G401 (cell line): ENCODE data around the gene CHST7. TPM values are rescaled to one million over a fixed set of nuclear protein-coding genes. Genes with fewer than 3 reads are reported as not detected.
"Not testable (repeated sequence)": the region's sequence is repeated elsewhere in the genome, so short reads cannot be mapped to it uniquely, and the experiment has no call there.

Experiments
- DNase-seq: peaks from one replicate; pipeline ENCODE4 v3.0.0-alpha.2; 2015; ENCODE audit warnings: low spot score
- in situ Hi-C: cut with HindIII; loops from 2 replicates; pipeline ENCODE4 v1.10.0; 2016; ENCODE audit warnings: low sequenced_read_pairs, mixed read lengths
- total RNA-seq: library from RNA; depleted of rRNA; stranded (reverse); fragments of >200 nt; shearing (Covaris generic); gene quantifications from 2 replicates; pipeline ENCODE4 v1.2.3, GENCODE V29; 2014; rRNA removed

Gene CHST7
- 0.20 and 3.6 TPM in 2 replicates for total RNA-seq

- in situ Hi-C loops = no loop called here
- DNase-seq = peak; percentile 42
These were observed at the start of gene CHST7 for GRCh38 chrX:46573331-46573891. CHST7 (plus strand) TSS chrX:46573765; CDS start chrX:46573932, 167 bp downstream.

DNA sequence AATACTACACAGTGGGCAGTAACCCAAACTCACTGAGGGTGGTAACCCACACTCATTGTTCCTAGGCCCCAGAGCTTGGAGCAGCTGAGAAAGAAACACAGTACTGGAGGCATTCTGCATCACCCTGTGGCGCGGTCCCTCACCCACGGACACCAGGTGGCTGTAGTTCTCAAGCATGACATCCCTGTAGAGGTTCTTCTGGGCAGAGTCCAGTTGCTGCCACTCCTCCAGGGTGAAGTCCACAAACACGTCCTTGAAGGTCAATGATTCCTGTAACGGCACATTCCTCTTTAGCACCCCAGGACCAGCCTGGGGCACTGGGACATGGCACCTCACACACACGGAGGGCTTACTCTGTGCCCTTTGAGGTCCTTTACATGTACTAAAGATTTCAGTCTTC is 44.9 kb upstream of the CHST7 start:
- DNase-seq, in situ Hi-C loops: not testable (repeated sequence)

DNA sequence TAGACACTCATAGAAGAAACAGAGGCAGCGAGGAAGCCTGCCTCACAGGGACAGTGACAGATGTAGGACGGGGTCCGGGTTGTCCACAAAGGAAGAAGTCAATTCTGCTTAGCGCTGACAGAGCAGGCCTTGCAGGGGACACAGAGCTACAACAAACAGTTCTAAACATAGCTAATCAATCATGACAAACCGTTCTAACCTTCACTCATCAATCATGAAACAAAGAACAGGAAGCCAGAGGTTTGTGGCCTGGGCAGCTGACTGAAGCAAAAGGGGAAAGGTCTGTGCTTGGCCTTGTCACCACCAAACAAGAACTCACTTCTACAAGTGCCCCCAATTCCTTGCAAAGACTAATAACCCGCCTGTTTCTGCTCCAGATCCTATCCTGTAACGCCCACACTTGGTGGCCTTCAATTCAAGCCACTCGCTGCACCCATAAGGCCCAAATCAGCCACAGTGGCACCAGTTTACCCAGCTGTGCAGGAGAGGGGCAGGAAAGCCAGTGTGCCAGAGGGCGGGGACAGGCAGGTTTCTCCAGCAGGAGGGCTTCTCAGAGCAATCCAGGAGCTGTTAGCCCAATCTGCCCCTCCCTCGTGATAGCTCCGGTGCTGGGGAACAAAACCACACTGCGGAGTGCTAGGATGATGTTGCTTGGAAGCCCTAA is 43.7 kb upstream of the CHST7 start:
- DNase-seq, in situ Hi-C loops: not testable (repeated sequence)

- DNase-seq, in situ Hi-C loops: not testable (repeated sequence)
These were observed 43.1 kb upstream of the CHST7 start for GRCh38 chrX:46530404-46530908.

- DNase-seq = no peak
- in situ Hi-C loops = no loop called here
These were observed 42.1 kb upstream of the CHST7 start for GRCh38 chrX:46531442-46531841.

- no peak for DNase-seq
- in situ Hi-C loops = no loop called here
These were observed 30.1 kb upstream of the CHST7 start for GRCh38 chrX:46543441-46543840.

GRCh38 chrX:46544527-46544926 is 29.0 kb upstream of the CHST7 start:
- DNase-seq, in situ Hi-C loops: not testable (repeated sequence)

DNA sequence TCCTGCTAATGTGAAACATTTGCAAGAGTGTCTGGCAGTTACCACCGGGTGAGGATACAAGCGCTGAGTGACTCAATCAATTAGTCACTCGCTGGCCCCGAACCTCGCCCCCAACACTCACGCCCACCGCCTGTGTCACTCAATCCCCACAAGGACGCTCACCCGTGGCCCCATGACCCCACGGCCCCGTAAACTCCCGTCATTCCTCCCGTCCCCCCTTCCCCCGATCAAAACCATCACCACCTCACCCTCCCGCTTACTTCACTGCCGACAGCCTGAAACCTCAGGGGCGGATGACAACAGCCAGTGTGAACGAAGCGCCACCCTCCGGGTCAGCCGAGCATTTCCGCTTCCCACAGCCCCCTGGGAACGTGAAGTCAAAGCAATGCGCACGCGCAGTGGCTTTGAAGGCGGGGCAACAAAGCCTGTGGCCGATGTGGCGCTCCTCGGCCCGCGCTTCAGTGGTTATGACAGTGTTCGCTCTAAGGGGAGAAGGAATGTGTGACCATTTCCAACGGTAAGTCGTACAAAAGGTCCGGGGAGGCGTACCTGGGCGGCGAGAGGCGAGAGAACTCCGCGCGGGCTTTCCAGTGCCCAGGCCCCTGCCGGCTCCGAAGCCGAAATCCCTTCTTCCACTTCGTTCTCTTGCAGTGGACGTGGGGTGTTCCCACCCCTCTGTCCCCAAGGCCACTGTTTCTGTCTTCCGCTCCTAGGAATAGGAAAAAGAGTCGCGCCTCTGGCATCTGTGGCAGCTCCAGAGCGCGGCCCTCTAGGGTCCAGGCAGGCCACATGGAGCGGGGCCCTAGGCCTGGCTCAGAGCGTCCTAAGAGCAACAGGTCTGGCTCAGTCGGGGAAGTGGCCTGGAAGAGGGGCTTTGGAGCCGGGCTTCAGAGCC is 28.2 kb upstream of the CHST7 start, which contains the start of gene ZNF674:
TSS of gene ZNF674 (minus strand) at position 311 of the 895 bp plus-strand sequence. CDS start 3,334 bp downstream, outside the sequence.
- in situ Hi-C loops = no loop called here
- peak; percentile 90 for DNase-seq

DNA sequence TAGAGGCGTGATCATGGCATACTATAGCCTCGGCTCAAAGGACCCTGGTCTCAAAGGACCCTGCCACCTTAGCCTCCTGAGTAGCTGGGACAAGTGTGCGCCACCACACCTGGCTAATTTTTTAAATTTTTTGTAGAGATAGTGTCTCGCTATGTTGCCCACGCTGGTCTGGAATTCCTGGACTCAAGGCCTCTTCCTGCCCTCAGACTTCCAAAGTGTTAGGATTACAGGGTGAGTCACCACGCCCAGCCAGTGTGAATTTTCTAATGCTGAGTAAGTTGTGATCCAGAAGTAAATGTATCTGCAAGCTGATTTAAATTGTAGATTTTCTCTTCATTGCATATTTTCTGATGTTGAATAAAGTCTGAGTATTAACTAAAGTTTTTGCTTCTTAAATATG is 25.7 kb upstream of the CHST7 start:
- in situ Hi-C loops = no loop called here

GRCh38 chrX:46549914-46550313 is 23.7 kb upstream of the CHST7 start:
- in situ Hi-C loops = no loop called here
- DNase-seq = no peak

More for the DNA sequence above, 25.7 kb upstream of the CHST7 start:
- no peak for DNase-seq

DNA sequence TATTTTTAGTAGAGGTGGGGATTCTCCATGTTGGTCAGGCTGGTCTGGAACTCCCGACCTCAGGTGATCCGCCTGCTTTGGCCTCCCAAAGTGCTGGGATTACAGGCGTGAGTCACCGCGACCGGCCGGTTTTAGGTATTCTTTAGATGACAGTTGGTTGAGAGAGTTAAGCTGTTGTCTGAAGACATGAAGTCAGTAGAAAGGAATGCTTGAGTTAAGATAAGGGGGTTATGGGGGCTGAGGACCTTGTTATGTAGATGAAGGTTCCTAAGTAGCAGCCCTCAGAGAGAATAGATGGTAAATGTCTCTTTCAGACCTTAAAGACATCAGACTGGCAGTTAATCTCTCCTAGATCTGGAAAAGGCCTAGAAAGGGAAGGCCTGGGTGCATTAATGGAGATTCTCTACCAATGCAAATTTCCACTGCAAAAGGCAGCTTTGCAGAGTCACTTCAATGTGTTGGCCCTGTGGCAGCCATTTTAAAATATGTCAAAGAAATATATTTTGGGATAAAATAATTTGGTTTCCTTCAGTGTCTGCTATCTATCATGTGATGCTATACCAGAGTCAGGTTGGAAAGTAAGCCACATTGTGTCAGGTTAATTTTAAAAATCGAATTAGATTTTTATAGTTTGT is 22.0 kb upstream of the CHST7 start:
- DNase-seq = no peak
- in situ Hi-C loops = no loop called here

DNA sequence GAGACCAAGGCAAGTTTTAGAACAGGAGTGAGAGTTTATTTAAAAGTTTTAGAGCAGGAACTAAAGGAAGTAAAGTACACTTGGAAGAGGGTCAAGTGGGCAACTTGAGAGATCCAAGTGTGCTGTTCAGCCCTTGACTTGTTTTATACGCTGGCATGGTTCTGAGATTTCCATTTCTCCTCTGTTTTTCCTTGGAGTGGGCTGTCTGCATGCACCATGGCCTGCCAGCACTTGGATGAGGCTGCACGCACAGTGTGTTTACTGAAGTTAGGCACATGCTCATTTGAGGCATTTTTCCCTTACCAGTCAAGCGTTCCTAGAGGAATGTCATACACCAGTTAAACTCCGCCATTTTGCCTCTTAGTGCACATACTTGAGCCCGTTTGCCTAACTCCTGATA is 19.6 kb upstream of the CHST7 start:
- in situ Hi-C loops = no loop called here
- no peak for DNase-seq

- in situ Hi-C loops = no loop called here
- DNase-seq = no peak
These were observed 18.6 kb upstream of the CHST7 start for GRCh38 chrX:46554942-46555341.

GRCh38 chrX:46559062-46559461 is 14.5 kb upstream of the CHST7 start:
- in situ Hi-C loops = no loop called here
- DNase-seq = no peak

DNA sequence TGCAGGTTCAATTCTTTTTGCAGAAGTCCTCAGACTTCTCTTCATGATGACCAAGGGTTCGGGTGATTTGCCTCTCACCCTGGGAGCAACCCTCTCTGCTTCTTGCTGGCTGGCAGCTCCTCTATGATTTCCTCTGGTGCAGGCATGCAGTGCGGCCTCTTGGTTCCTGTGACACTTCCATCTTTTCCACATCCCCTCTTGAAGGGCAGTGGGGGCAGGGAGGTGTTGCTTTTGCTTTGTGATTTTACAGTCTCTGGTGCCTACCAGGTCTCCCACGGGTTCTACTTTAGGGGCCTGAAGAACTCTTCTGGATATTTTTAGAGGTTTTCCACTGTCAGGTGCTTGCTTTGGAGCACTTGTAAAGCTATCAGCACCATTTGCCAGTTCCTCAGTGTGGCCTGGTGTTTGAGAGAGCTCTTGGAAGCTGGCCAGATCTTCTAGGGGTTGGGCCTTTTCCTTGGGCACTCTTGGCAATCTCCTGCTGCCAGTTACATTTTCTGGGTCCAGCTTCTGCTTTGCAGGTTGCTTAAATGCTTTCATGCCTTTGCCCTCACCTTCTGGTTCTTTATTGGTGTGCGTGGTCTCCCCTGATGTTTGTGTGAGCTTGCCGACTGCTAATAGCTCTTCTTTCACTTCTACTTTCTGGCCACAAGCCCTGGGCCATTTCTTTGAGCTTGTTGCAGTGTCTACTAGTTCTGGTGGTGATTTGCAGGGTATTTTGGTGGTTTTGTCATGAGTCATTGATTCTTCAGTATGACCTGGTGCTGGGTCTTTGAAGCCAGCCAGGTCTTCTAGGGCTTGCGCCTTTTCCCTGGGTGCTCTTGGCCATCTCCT is 11.5 kb upstream of the CHST7 start:
- in situ Hi-C loops = no loop called here
- DNase-seq = peak; percentile 40

DNA sequence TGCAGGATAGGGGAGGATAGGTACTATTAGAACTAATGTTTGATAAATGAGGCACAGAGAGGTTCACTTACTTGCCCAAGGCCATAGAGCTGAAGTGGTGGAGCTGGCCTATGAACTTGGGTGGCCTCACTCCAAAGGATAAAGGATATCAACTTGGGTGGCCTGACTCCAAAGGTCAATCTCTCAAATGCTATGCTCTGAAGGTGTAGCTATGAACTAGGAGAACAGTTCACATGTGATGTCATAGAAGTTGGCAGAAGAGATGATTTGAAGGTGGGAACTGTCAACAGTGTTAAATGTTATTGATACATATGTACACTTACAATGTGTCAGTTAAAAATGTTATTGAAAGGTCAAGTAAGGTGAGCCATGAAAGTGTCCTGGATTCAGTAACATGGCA is 6.2 kb upstream of the CHST7 start:
- DNase-seq = no peak
- in situ Hi-C loops = no loop called here

- in situ Hi-C loops = no loop called here
- no peak for DNase-seq
These were observed 3.9 kb upstream of the CHST7 start for GRCh38 chrX:46569621-46570020.
